Ramos (cell line): ENCODE results near the gene RTN4.

Experiments used
- in situ Hi-C: fragments of 300-500 bp; cut with MboI; formaldehyde crosslinking; loops from one replicate; pipeline ENCODE4 v1.14.3; 2022; ENCODE audit warnings: low sequenced_read_pairs; ENCODE audit not compliant: unreplicated experiment

RTN4 gene

DNA sequence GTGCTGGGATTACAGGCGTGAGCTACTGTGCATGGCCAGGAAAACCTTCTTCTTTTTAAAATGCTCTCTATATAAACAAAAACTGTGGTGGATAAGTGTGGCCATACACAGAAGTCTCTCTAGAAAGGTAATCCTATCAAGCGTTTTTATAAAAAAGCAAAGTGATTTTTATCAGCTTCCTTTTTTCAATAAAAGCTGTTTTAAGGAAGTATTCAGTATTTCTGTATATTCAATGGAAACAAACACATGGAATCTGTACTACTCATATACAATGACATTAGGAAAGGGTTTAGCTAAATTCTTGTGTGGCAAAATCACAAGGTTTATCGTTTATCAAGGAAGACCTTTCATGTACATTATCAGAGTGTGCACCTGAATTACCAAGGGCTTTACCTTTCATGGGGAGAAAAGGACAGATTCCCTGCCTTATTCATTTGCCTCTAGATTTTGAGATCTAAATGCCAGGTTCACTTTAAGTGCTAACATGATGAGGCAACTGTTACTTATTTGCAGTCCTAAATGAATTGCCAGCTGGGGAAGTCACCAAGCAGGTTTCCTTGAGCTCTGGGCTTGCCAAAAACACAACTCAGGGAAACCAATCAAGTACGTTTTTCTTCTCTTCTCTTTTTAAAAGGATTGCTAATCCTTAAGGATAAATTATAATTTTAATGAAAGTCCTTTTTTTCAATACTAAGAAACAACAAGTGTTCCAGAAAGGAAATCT is 70.8 kb downstream of the RTN4 start:
- in situ Hi-C loops: no loop called here

DNA sequence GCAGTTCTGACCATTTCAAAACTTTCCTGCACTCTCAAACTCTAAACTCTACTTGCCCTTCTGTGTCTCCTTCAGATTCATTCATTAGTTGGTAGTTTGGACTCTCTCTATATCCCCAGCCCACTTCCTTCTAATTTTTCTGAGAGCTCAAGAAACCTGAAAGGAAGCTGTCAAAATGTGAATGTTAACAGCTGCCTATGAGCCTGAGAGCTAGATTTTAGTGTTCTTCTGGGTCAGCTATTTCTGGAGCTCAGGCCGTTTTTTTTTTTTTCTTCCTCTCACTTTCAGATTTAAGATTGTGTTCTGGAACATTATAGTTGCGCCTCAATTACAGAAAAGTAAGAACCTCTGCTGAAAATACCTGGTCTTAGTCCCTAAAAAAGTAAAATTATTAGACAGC is 73.1 kb downstream of the RTN4 start:
- in situ Hi-C loops: no loop called here

DNA sequence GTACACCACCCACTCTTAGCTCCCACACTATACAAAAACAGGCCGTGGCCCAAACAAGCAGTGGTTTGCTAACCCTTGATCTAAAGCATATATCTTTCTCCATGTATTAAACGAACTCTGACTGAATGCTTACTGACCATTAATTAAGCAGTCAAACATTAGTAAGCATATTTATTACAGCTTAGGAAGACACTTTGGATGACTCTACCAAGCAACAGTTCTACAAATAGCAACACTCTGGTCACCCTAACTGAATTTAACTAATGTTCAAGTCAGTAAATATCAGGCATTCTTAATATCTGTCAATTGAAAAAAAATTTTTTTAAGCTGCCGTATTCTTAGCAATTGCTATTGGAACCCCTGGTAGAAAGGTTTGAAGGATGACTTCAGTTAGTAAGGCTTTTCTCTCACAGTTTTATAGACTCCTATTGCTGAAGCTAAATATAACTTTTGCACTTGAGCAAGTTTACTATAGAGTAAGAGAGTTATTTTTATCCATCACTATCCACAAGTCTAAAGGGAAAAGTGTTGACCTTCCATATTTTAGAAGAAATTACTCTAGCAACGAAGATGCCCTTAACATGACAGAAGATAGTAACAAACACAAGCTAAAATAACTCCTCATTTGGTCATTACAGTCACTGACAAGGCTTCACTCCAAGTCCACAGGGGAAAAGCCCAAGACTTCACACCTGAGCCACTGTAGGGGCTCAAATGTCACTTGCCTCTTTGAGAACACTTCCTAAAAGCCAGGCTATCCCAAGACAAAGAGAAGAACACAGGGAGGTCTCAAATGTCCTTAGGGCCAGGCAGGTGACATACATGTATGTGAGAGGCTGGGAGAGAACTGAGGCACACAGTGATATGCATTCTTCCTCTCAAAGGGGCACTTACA is 74.4 kb downstream of the RTN4 start:
- in situ Hi-C loops: no loop called here

GRCh38 chr2:54975175-54975574 is 75.1 kb downstream of the RTN4 start:
- in situ Hi-C loops: no loop called here

- in situ Hi-C loops: no loop called here
These were observed 80.3 kb downstream of the RTN4 start for GRCh38 chr2:54969940-54970338.

DNA sequence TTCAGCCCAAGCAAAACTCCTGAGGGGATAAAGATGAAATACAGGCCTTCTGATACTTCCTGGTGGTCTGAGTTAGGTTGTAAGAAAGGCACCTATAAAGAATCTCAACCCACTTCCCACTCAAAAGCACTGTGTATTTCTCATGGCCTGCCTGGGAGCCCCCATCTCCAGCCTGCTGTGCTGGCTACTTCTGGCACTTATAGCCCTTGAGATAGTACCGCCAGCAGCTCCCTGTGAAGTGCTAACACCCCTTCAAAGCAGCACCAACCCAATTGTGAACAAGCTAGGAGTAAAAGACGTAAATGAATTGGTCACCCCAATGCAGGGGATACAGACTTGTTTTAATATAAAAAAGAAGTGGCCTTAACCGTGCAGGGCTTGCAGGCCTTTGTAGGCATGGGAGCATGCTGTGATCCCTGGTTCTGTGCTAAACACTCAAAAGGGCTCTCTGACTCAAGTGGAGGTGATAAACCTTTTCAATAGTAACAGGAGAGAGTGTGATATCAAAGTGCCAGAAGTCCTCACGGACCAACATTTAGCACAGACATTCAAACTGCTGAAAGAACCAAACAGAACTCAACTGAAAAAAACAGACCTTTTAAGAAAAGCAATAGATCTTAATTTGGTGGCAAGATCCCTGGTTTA is 80.8 kb downstream of the RTN4 start:
- in situ Hi-C loops: no loop called here

- in situ Hi-C loops: no loop called here
These were observed 81.6 kb downstream of the RTN4 start for GRCh38 chr2:54968561-54969218.

DNA sequence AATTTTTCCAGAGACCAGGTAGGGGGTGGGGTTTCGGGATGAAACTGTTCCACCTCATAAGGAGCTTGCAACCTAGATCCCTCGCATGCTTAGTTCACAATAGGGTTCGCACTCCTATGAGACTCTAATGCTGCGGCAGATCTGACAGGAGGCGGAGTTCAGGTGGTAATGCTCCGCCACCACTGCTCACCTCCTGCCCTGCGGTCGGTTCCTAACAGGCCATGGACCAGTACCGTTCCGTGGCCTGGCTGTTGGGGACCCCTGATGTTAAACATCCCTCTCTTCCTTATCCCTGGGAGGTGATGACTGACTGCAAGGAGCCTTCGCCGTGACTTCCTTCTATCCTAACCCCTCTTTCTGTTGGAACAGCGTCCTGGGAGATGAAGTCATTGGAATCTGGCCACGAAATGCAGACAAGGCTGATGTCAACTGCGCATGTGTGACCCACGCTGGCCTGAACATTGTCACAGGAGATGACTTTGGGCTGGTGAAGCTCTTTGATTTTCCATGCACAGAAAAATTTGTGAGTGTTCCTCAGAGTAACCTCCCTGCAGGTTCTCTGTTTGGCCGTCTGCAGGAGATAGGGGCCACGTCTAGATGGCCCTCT is 82.4 kb downstream of the RTN4 start:
- in situ Hi-C loops: no loop called here

DNA sequence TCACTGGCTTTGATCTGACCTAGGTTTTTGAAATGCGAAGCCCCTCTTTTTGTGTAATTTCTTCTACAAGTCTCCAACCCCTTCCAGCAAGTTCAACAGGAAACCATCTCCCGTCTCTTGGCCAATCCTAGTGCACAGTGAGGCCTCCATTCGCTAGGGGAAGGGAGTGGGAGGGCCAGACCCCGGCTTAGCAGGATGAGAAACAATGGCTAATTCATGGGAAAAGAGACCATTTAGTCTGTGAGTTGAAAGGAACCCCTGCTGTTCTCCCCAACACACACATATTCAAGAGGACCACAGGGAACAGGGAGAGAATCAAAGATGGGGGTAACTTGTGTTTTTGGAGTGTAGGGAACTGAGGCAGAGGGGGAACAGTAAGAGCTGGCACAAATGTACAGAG is 83.0 kb downstream of the RTN4 start:
- in situ Hi-C loops: no loop called here

GRCh38 chr2:54966837-54967236 is 83.4 kb downstream of the RTN4 start:
- in situ Hi-C loops: no loop called here

- in situ Hi-C loops: no loop called here
These were observed 84.0 kb downstream of the RTN4 start for GRCh38 chr2:54966165-54966832.

GRCh38 chr2:54965425-54965824 is 84.8 kb downstream of the RTN4 start:
- in situ Hi-C loops: no loop called here

- in situ Hi-C loops: no loop called here
These were observed 85.4 kb downstream of the RTN4 start for GRCh38 chr2:54964816-54965215.

DNA sequence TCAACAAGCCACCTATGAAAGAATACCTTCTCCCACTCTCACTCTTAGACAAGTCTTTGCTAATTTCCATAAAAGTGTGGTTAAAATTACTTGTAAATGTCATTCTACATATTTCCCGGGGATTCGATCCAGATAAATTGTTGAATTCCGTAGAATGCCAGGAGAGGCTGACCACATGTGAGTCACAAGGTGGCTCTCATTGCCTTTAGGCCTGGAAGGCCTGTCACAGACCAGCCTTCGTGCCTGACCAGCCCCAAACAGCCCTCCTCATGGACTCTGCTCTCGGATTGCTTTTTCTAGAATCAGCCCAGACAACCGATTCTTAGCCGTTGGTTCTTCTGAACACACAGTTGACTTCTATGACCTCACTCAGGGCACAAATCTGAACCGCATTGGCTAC is 86.0 kb downstream of the RTN4 start:
- in situ Hi-C loops: no loop called here

DNA sequence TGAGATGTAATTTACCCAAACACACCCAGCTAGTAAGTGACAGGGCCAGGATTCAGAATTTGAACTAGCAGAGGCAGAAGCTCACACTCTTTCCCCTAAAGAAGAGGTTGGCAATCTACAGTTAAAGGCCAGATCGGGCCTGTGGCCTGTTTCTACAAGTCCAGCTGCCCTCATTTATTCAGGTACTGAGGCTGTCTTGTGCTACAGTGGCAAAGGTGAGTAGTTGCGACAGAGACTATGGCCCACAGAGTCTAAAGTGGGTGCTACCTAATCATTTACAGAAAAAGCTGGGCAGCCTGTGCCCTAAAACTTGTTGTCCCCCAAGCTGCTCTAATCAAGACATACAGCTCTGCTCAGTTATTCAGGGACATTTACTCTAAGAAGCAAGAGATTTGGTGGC is 86.8 kb downstream of the RTN4 start:
- in situ Hi-C loops: no loop called here

GRCh38 chr2:54962935-54963440 is 87.3 kb downstream of the RTN4 start:
- in situ Hi-C loops: no loop called here

GRCh38 chr2:54962511-54962910 is 87.7 kb downstream of the RTN4 start:
- in situ Hi-C loops: no loop called here

- in situ Hi-C loops: no loop called here
These were observed 90.1 kb downstream of the RTN4 start for GRCh38 chr2:54960164-54960563.

DNA sequence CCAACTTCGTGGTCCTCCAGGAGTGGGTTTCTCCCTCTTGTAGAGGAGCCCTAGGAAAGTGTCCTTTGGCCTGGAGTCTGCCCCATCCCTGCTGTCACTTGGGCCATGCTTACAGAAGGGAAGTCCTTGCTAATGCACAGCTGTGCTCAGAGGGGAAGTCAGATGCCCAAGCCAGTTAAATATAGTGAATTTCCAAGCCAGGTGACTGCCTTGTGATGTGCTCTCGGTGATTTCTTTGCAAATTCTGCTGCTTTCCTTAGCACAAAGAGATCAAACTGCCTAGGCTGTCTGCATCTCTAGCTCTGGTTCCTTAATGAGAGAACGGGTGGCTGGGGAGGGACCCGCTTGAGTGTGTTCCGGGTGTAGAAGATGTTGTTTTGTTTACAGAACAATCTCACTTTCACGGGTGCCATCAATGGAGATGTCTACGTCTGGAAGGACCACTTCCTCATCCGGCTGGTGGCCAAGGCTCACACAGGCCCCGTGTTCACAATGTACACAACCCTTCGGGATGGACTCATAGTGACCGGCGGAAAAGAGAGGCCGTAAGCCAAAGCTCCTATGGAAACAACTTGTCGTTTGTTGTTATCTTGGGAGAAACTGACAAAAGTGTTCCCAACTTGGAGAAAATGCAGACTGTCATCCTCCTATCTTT is 91.4 kb downstream of the RTN4 start:
- in situ Hi-C loops: no loop called here
